K562 (cell line): Measurements from ENCODE around the gene MILR1. TPM values are rescaled to one million over a fixed set of nuclear protein-coding genes. Genes with fewer than 3 reads are reported as not detected.

Experiments used
- BRCA1 ChIP-seq, 2 experiments: fragments of 450-650 bp in 1 of 2; sonication (generic) in 1 of 2; formaldehyde crosslinking in 1 of 2; IDR thresholded peaks; 2 replicates each; pipeline versions ENCODE4 v1.5.0 to v1.6.1; 2017 to 2020; ENCODE audit warnings: mild to moderate bottlenecking in 1 of 2, missing genetic modification reagents in 1 of 2
- E2F5 ChIP-seq: sonication (generic); formaldehyde crosslinking; IDR thresholded peaks from 2 replicates; pipeline ENCODE4 v1.8.0; 2022; ENCODE audit warnings: mild to moderate bottlenecking, missing genetic modification reagents
- E2F6 ChIP-seq, 2 experiments: IDR thresholded peaks; 2 replicates each; pipeline ENCODE4 v1.6.1; 2011; ENCODE audit warnings: borderline replicate concordance in 1 of 2, control low read depth in 1 of 2, low read depth in 1 of 2, low read length in 1 of 2, mild to moderate bottlenecking in 1 of 2, mixed read lengths in 1 of 2, moderate library complexity in 1 of 2; ENCODE audit not compliant: insufficient read depth in 1 of 2, insufficient read length in 1 of 2, poor library complexity in 1 of 2, severe bottlenecking in 1 of 2; ENCODE audit errors: extremely low read depth in 1 of 2
- FIP1L1 ChIP-seq: fragments of 200-400 bp; formaldehyde crosslinking; IDR thresholded peaks from 2 replicates; pipeline ENCODE4 v1.6.1; 2018; ENCODE audit warnings: mild to moderate bottlenecking, low read depth, low read length; ENCODE audit not compliant: poor library complexity, severe bottlenecking
- FOXA1 ChIP-seq: fragments of 450-650 bp; IDR thresholded peaks from 2 replicates; pipeline ENCODE4 v1.6.1; 2016; ENCODE audit warnings: mild to moderate bottlenecking, borderline replicate concordance
- ID3 ChIP-seq, 2 experiments: fragments of 250-450 bp in 1 of 2; fragments of 450-650 bp in 1 of 2; sonication (Bioruptor Pico) in 1 of 2; IDR thresholded peaks; 2 replicates each; pipeline versions ENCODE4 v1.6.1 to v1.8.0; 2016 to 2021; ENCODE audit warnings: mild to moderate bottlenecking in 2 of 2, moderate library complexity in 2 of 2, missing compliant biosample characterization in 1 of 2, missing genetic modification characterization in 1 of 2
- PML ChIP-seq: IDR thresholded peaks from 2 replicates; pipeline ENCODE4 v1.6.1; 2012; ENCODE audit warnings: low read length, inconsistent platforms
- POLR2G ChIP-seq: fragments of 200-400 bp; formaldehyde crosslinking; IDR thresholded peaks from 2 replicates; pipeline ENCODE4 v1.6.1; 2017; ENCODE audit warnings: low read depth, mild to moderate bottlenecking, antibody characterized with exemption, low read length, moderate library complexity
- RBFOX2 ChIP-seq: fragments of 200-400 bp; formaldehyde crosslinking; IDR thresholded peaks from 2 replicates; pipeline ENCODE4 v1.6.1; 2017; ENCODE audit warnings: low read depth, mild to moderate bottlenecking, low read length, moderate library complexity
- RBM22 ChIP-seq: fragments of 200-400 bp; formaldehyde crosslinking; IDR thresholded peaks from 2 replicates; pipeline ENCODE4 v1.6.1; 2018; ENCODE audit warnings: low read length, low read depth; ENCODE audit not compliant: poor library complexity, severe bottlenecking
- SOX6 ChIP-seq: fragments of 450-650 bp; IDR thresholded peaks from 2 replicates; pipeline ENCODE4 v1.6.1; 2014; ENCODE audit warnings: mild to moderate bottlenecking
- YY1 ChIP-seq, 3 experiments: IDR thresholded peaks; 2 replicates each; pipeline ENCODE4 v1.6.1; 2011; ENCODE audit warnings: low read length in 2 of 3, mild to moderate bottlenecking in 2 of 3, moderate library complexity in 2 of 3, borderline replicate concordance in 1 of 3, control low read depth in 1 of 3, low read depth in 1 of 3; ENCODE audit not compliant: insufficient read depth in 3 of 3, insufficient replicate concordance in 2 of 3, control insufficient read depth in 1 of 3, insufficient read length in 1 of 3; ENCODE audit errors: extremely low read depth in 1 of 3
- ZNF707 ChIP-seq: fragments of 250-450 bp; sonication (Bioruptor Pico); conservative IDR thresholded peaks from 2 replicates; pipeline ENCODE4 v1.8.0; 2022; ENCODE audit warnings: inconsistent platforms, mild to moderate bottlenecking, moderate library complexity
- ZNF766 ChIP-seq: fragments of 200-800 bp; sonication (Bioruptor generic); conservative IDR thresholded peaks from 2 replicates; pipeline ENCODE4 v1.6.1; 2016; ENCODE audit warnings: missing genetic modification characterization, missing compliant biosample characterization
- polyA plus RNA-seq, 8 experiments: library from polyadenylated mRNA; depleted of rRNA in 4 of 8; stranded (reverse) in 5 of 8; unstranded in 3 of 8; fragments of >200 nt; fragmentation: Nextera tagmentation in 2 of 8; fragmentation: Illumina TruSeq in 1 of 8; extraction: Ambion mirVana in 2 of 8; extraction: Trizol in 1 of 8; gene quantifications; 2 replicates each; pipeline versions ENCODE4 v1.2.1 to v1.2.3, GENCODE V29; 2011 to 2014; ENCODE audit warnings: inconsistent platforms in 1 of 8, missing spikeins in 1 of 8
- total RNA-seq, 7 experiments: library from RNA; depleted of rRNA in 6 of 7; stranded (reverse); fragments of >200 nt in 6 of 7; fragmentation: Illumina TruSeq in 2 of 7; extraction: Trizol in 2 of 7; gene quantifications; 2 replicates each; pipeline versions ENCODE4 v1.2.1 to v1.2.3, GENCODE V29; 2011 to 2021; ENCODE audit warnings: low replicate concordance in 1 of 7
- TF ChIP-seq, protein P1 (sequence below): fragments of 250-450 bp; sonication (Bioruptor Pico); IDR thresholded peaks from 2 replicates; pipeline ENCODE4 v1.6.1; 2021; ENCODE audit warnings: mild to moderate bottlenecking

MILR1 gene
- total and polyA plus RNA-seq, 9 of the 15 experiments (the other 6 are each of a cell fraction or from before 2014, with no cell fraction given) = 3.8 to 14.1 (median 7.1) TPM

DNA sequence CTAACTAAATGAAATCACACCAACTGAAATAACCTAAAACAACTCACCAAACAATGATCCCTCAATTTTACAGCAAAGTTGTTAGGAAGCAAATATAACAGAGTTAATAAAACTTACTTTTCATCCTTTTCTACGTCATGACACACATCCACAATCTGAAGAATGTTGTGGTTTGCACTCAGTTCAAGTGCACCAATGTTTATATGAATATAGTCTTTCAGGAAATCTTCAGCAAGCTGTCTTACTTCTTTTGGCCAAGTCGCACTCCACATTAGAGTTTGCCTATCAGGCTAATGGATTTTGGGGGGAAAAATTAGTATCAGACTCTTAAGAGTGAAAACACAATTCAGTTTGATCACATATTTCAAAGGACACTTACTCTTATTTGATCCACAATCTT lies 53.9 kb downstream of the MILR1 start (continued):
- TF ChIP-seq E2F6 (IDR thresholded peaks at IDR 0.05; ENCODE audit: borderline replicate concordance in 1 of 2, extremely low read depth in 1 of 2, insufficient read depth in 1 of 2, insufficient read length in 1 of 2, low read depth in 1 of 2, low read length in 1 of 2, poor library complexity in 1 of 2, severe bottlenecking in 1 of 2) (no peak), SOX6 (no peak), POLR2G (peak; percentile 22; the same call in 1 of the 2 replicates), ID3 (CRISPR knock-in tag; IDR thresholded peaks at IDR 0.05) (no peak), ID3 (tag; IDR thresholded peaks at IDR 0.05) (no peak), BRCA1 (IDR thresholded peaks at IDR 0.05) (no peak), BRCA1 (CRISPR knock-in tag; IDR thresholded peaks at IDR 0.05) (no peak), ZNF707 (CRISPR knock-in tag) (no peak), PML (no peak), ZNF766 (no peak), YY1 (IDR thresholded peaks at IDR 0.05; ENCODE audit: borderline replicate concordance in 1 of 3, control insufficient read depth in 1 of 3, extremely low read depth in 1 of 3, insufficient read depth in 3 of 3, insufficient read length in 1 of 3, insufficient replicate concordance in 2 of 3, low read depth in 1 of 3, low read length in 2 of 3) (no peak), FIP1L1 (peak; percentile 13), E2F5 (CRISPR knock-in tag) (0 out of 2 replicates have a peak, but pooled peaks have one; percentile 50), FOXA1 (no peak), RBFOX2 (peak; percentile 54), RBM22 (peak; percentile 15)
- TF ChIP-seq, protein P1, sequence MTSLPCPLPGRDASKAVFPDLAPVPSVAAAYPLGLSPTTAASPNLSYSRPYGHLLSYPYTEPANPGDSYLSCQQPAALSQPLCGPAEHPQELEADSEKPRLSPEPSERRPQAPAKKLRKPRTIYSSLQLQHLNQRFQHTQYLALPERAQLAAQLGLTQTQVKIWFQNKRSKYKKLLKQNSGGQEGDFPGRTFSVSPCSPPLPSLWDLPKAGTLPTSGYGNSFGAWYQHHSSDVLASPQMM (CRISPR knock-in tag) = no peak
- TF ChIP-seq, all 486 proteins: peak for 5
